ENCODE results near the gene PTPRD. TPM values are rescaled to one million over a fixed set of nuclear protein-coding genes. Genes with fewer than 3 reads are reported as not detected.

Gene PTPRD
- total and polyA plus RNA-seq, 2 donors (not counting 1 experiment from before 2014, with no cell fraction given): 0.35 to 4.8 TPM

DNA sequence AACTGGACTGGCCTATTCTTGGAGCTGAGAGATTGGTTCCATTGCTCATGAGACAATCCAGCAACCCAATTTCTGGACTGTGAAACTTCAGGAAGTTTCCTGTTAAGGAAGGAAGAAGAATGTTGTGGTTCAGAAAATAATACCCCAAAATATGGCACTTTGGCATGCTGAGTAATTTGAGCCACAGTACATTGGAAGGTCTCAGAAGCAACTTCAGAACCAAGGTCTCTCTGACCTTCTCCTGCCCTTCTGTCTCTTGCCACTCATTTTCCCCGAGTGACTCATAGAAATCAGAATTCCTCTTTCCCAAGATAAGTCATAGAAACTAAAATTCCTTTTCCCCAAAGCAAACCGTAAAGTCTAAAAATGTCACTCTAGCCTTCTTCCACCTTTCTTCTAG lies 1366.1 kb downstream of the PTPRD start:
- Histone ChIP-seq H3K4me1 (ENCODE audit: control insufficient read depth, extremely low read depth, insufficient read depth, low read length) (no peaks in the 10 kb centered on the region), H2AFZ (ENCODE audit: low read length) (no peak overlapping the region), H3K79me2 (ENCODE audit: control insufficient read depth, insufficient read depth, low read length) (no peaks in the 10 kb centered on the region), H3K9ac (ENCODE audit: insufficient read depth, low read length) (no peak overlapping the region), H3K27me3 (ENCODE audit: control insufficient read depth, insufficient read depth, low read length) (no peaks in the 10 kb centered on the region), H3K9me3 (ENCODE audit: control insufficient read depth, insufficient read depth, low read depth, low read length) (no peaks in the 10 kb centered on the region), H3K4me3 (replicated peaks in 1 of 4; ENCODE audit: control extremely low read depth in 1 of 4, insufficient read depth in 1 of 4, low read depth in 3 of 4, low read length in 4 of 4) (no peak overlapping the region), H4K20me1 (ENCODE audit: control insufficient read depth, extremely low read depth, insufficient read depth, low read length) (no peaks in the 10 kb centered on the region), H3K4me2 (ENCODE audit: extremely low read depth, insufficient read depth, low read length) (no peak overlapping the region), H3K27ac (ENCODE audit: insufficient read depth, low read length) (no peak overlapping the region), H3K36me3 (ENCODE audit: control insufficient read depth, insufficient read depth, low read length) (no peaks in the 10 kb centered on the region)
- peak in 1 of 2 donors; percentile 26 for DNase-seq (ENCODE audit: low read depth in 2 of 2)
- TF ChIP-seq, protein P1, sequence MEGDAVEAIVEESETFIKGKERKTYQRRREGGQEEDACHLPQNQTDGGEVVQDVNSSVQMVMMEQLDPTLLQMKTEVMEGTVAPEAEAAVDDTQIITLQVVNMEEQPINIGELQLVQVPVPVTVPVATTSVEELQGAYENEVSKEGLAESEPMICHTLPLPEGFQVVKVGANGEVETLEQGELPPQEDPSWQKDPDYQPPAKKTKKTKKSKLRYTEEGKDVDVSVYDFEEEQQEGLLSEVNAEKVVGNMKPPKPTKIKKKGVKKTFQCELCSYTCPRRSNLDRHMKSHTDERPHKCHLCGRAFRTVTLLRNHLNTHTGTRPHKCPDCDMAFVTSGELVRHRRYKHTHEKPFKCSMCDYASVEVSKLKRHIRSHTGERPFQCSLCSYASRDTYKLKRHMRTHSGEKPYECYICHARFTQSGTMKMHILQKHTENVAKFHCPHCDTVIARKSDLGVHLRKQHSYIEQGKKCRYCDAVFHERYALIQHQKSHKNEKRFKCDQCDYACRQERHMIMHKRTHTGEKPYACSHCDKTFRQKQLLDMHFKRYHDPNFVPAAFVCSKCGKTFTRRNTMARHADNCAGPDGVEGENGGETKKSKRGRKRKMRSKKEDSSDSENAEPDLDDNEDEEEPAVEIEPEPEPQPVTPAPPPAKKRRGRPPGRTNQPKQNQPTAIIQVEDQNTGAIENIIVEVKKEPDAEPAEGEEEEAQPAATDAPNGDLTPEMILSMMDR (conservative IDR thresholded peaks at IDR 0.05 in 1 of 2, IDR thresholded peaks at IDR 0.05 in 1 of 2; ENCODE audit: low read depth in 1 of 2, low read length in 2 of 2): no peak
- TF ChIP-seq EZH2 (IDR thresholded peaks at IDR 0.05; ENCODE audit: low read length, missing control alignments): no peak

DNA sequence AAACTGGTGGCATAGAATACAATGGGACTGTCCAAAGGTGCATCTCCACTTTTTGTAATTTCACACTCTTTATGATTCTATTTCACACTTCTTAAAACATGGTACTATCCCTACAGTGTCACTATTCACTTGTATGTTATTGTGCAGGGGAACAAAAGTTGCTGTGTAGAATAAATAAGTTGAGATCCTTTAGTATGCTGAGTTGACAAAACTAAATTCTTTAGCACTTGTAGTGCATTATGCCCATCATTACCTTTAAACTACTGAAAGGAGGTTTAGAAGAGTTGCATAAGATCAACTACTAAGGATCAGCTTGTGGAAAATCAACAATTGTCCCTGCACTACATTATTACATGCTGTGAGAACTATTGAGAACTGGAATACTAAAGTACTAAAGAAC lies 1380.9 kb downstream of the PTPRD start:
- H2AFZ ChIP-seq (ENCODE audit: low read length): no peak overlapping the region
- no peaks in the 10 kb centered on the region for H3K36me3 ChIP-seq (ENCODE audit: control insufficient read depth, insufficient read depth, low read length)
- no peaks in the 10 kb centered on the region for H3K4me1 ChIP-seq (ENCODE audit: control insufficient read depth, extremely low read depth, insufficient read depth, low read length)
- no peaks in the 10 kb centered on the region for H3K27me3 ChIP-seq (ENCODE audit: control insufficient read depth, insufficient read depth, low read length)
- no peaks in the 10 kb centered on the region for H4K20me1 ChIP-seq (ENCODE audit: control insufficient read depth, extremely low read depth, insufficient read depth, low read length)
- H3K27ac ChIP-seq (ENCODE audit: insufficient read depth, low read length): no peak overlapping the region
- no peak overlapping the region for H3K9ac ChIP-seq (ENCODE audit: insufficient read depth, low read length)
- H3K4me2 ChIP-seq (ENCODE audit: extremely low read depth, insufficient read depth, low read length): no peak overlapping the region
- TF ChIP-seq, protein P1 (conservative IDR thresholded peaks at IDR 0.05 in 1 of 2, IDR thresholded peaks at IDR 0.05 in 1 of 2; ENCODE audit: low read depth in 1 of 2, low read length in 2 of 2): no peak
- TF ChIP-seq EZH2 (IDR thresholded peaks at IDR 0.05; ENCODE audit: low read length, missing control alignments): no peak
- no peak for DNase-seq (ENCODE audit: low read depth in 2 of 2)
- no peaks in the 10 kb centered on the region for H3K79me2 ChIP-seq (ENCODE audit: control insufficient read depth, insufficient read depth, low read length)
- no peaks in the 10 kb centered on the region for H3K9me3 ChIP-seq (ENCODE audit: control insufficient read depth, insufficient read depth, low read depth, low read length)
- H3K4me3 ChIP-seq (replicated peaks in 1 of 4; ENCODE audit: control extremely low read depth in 1 of 4, insufficient read depth in 1 of 4, low read depth in 3 of 4, low read length in 4 of 4): no peak overlapping the region

DNA sequence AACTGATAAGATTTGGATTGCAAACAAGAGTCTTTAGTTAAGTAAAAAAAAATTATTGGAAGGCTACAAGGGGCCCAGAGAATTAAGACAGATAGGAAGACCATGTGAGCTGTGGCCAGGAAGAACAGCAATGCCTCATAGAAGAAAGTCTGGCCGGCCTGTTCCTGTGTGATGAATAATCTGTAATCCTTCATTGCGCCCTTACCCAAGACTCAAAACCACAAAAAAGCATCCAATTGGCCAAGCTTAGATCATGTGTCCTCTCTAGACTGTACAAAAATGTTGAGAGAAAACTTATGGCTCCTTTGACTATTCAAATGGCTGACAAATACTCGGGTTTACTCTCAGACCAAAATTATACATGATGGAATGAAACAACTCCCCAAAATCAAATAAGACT lies 1383.5 kb downstream of the PTPRD start:
- TF ChIP-seq EZH2 (IDR thresholded peaks at IDR 0.05; ENCODE audit: low read length, missing control alignments): no peak
- TF ChIP-seq, protein P1 (conservative IDR thresholded peaks at IDR 0.05 in 1 of 2, IDR thresholded peaks at IDR 0.05 in 1 of 2; ENCODE audit: low read depth in 1 of 2, low read length in 2 of 2): no peak
- no peak overlapping the region for H2AFZ ChIP-seq (ENCODE audit: low read length)
- no peaks in the 10 kb centered on the region for H3K9me3 ChIP-seq (ENCODE audit: control insufficient read depth, insufficient read depth, low read depth, low read length)
- H3K27me3 ChIP-seq (ENCODE audit: control insufficient read depth, insufficient read depth, low read length): no peaks in the 10 kb centered on the region
- H3K27ac ChIP-seq (ENCODE audit: insufficient read depth, low read length): no peak overlapping the region
- H3K4me1 ChIP-seq (ENCODE audit: control insufficient read depth, extremely low read depth, insufficient read depth, low read length): no peaks in the 10 kb centered on the region
- no peaks in the 10 kb centered on the region for H3K36me3 ChIP-seq (ENCODE audit: control insufficient read depth, insufficient read depth, low read length)
- H3K4me3 ChIP-seq (replicated peaks in 1 of 4; ENCODE audit: control extremely low read depth in 1 of 4, insufficient read depth in 1 of 4, low read depth in 3 of 4, low read length in 4 of 4): no peak overlapping the region
- H4K20me1 ChIP-seq (ENCODE audit: control insufficient read depth, extremely low read depth, insufficient read depth, low read length): no peaks in the 10 kb centered on the region
- peak in 1 of 2 donors; percentile 6 for DNase-seq (ENCODE audit: low read depth in 2 of 2)
- H3K4me2 ChIP-seq (ENCODE audit: extremely low read depth, insufficient read depth, low read length): no peak overlapping the region
- no peaks in the 10 kb centered on the region for H3K79me2 ChIP-seq (ENCODE audit: control insufficient read depth, insufficient read depth, low read length)
- no peak overlapping the region for H3K9ac ChIP-seq (ENCODE audit: insufficient read depth, low read length)

Data from fibroblast of lung (primary cell).